Neural progenitor cell (in vitro differentiated cells): ENCODE results near the gene KCNN2. TPM values are rescaled to one million over a fixed set of nuclear protein-coding genes. Genes with fewer than 3 reads are reported as not detected.

Experiments used
- DNase-seq: peaks from one replicate; pipeline ENCODE4 v3.0.0-alpha.2; 2016; ENCODE audit warnings: low spot score
- H2AFZ ChIP-seq: fragments of 200-600 bp; sonication (generic); replicated peaks from 2 replicates; pipeline ENCODE4 v1.6.1; 2016; ENCODE audit warnings: antibody characterized with exemption
- H3F3A ChIP-seq: fragments of 200-600 bp; sonication (generic); 2 replicates; pipeline ENCODE4 v1.6.1; 2016; ENCODE audit warnings: antibody characterized with exemption, low read depth
- H3K27ac ChIP-seq: fragments of 200-600 bp; sonication (generic); 2 replicates; pipeline ENCODE4 v1.5.1; 2016; ENCODE audit warnings: mild to moderate bottlenecking
- H3K27me3 ChIP-seq: fragments of 200-600 bp; sonication (generic); 2 replicates; pipeline ENCODE4 v1.6.1; 2016; ENCODE audit warnings: mild to moderate bottlenecking, moderate library complexity
- H3K36me3 ChIP-seq: fragments of 200-600 bp; sonication (generic); 2 replicates; pipeline ENCODE4 v1.5.1; 2016
- H3K4me1 ChIP-seq: fragments of 200-600 bp; sonication (generic); 2 replicates; pipeline ENCODE4 v1.6.1; 2016; ENCODE audit warnings: mixed run types
- H3K4me2 ChIP-seq: fragments of 200-600 bp; sonication (generic); 2 replicates; pipeline ENCODE4 v1.6.1; 2016
- H3K4me3 ChIP-seq: fragments of 200-600 bp; sonication (generic); 2 replicates; pipeline ENCODE4 v1.5.1; 2016
- H3K79me2 ChIP-seq: fragments of 200-600 bp; sonication (generic); 2 replicates; pipeline ENCODE4 v1.6.1; 2016; ENCODE audit warnings: low read depth
- H3K9ac ChIP-seq: fragments of 200-600 bp; sonication (generic); 2 replicates; pipeline ENCODE4 v1.6.1; 2016
- H3K9me3 ChIP-seq: fragments of 200-600 bp; sonication (generic); 2 replicates; pipeline ENCODE4 v1.5.1; 2016; ENCODE audit warnings: low read depth
- H4K20me1 ChIP-seq: fragments of 200-600 bp; sonication (generic); 2 replicates; pipeline ENCODE4 v1.6.1; 2016; ENCODE audit warnings: low read depth
- H3K27ac Mint-ChIP-seq: 3 replicates; pipeline ENCODE4 v1.8.0; 2021; ENCODE audit warnings: mixed read lengths
- H3K27me3 Mint-ChIP-seq: 2 replicates; pipeline ENCODE4 v1.8.0; 2022; ENCODE audit warnings: low read depth, mild to moderate bottlenecking, inconsistent platforms, moderate library complexity, mixed read lengths; ENCODE audit not compliant: insufficient read depth
- H3K36me3 Mint-ChIP-seq: 3 replicates; pipeline ENCODE4 v1.8.0; 2021; ENCODE audit warnings: mixed read lengths
- H3K4me1 Mint-ChIP-seq: 3 replicates; pipeline ENCODE4 v1.8.0; 2021; ENCODE audit warnings: mixed read lengths
- H3K4me3 Mint-ChIP-seq: 3 replicates; pipeline ENCODE4 v1.8.0; 2021; ENCODE audit warnings: mild to moderate bottlenecking, moderate library complexity, mixed read lengths
- H3K9me3 Mint-ChIP-seq: 3 replicates; pipeline ENCODE4 v1.8.0; 2020; ENCODE audit warnings: mixed read lengths
- EZH2 ChIP-seq: fragments of 200-600 bp; sonication (generic); IDR thresholded peaks from 2 replicates; pipeline ENCODE4 v1.6.1; 2017; ENCODE audit warnings: antibody characterized with exemption, mild to moderate bottlenecking, moderate library complexity
- EZH2phosphoT487 ChIP-seq: fragments of 200-600 bp; sonication (generic); IDR thresholded peaks from 2 replicates; pipeline ENCODE4 v1.6.1; 2017; ENCODE audit warnings: antibody characterized with exemption
- total RNA-seq: library from RNA; depleted of rRNA; stranded (reverse); fragments of >200 nt; gene quantifications from 2 replicates; pipeline ENCODE4 v1.2.3, GENCODE V29; 2015; ENCODE audit warnings: low replicate concordance
- TF ChIP-seq, protein P1 (sequence below): fragments of 200-600 bp; sonication (generic); IDR thresholded peaks from 2 replicates; pipeline ENCODE4 v1.5.1; 2017; ENCODE audit warnings: antibody characterized with exemption, mild to moderate bottlenecking

Gene KCNN2
- total RNA-seq, 1 donor from 2014 or later: 5.2 TPM

DNA sequence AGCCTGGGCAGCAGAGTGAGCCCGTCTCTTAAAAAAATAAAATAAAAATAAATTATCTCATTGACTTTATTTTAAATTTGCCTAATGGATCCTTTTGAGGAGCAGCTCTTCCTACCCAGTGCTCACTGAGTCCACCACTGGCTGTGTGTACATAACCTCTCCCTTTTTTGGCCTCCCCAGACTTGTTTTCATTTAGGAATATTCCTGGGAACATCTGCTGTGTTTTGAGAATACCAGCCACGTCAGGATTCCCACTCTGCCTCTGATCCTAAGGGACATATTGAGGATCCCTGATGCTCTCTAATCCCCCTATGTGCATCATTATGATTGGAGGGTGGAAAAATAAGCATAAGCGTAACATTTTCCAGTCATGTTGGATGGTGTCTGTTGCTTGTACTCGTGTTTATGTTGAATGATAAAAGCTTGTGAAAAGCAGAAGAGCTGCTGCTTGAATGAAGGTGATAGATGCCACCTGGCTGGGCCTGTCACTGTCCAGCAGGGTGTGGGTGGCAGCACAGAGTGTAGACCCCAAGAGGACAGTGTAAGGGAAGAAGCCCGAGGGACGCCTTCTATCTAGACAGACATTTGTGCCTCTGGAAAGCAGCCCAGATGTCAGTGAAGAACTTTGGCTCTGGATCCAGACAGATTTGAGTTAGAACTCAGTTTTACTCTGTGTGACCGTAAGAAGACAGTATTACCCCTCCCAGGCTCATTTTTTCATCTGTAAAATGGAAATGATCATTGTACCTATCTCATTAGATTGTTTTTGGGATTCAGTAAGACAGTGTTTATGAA, 15.4 kb downstream of the KCNN2 start:
- Mint-ChIP-seq H3K4me3 (no peak overlapping the region), H3K9me3 (no peaks in the 10 kb centered on the region), H3K4me1 (peaks cover 4% of the 10 kb centered on the region), H3K36me3 (no peaks in the 10 kb centered on the region), H3K27ac (no peak overlapping the region), H3K27me3 (peaks cover 3% of the 10 kb centered on the region)
- no peak overlapping the region for H3K27ac ChIP-seq
- H4K20me1 ChIP-seq: no peaks in the 10 kb centered on the region
- no peak overlapping the region for H2AFZ ChIP-seq
- no peak overlapping the region for H3K4me3 ChIP-seq
- no peaks in the 10 kb centered on the region for H3K36me3 ChIP-seq
- no peaks in the 10 kb centered on the region for H3K9me3 ChIP-seq
- H3K79me2 ChIP-seq: peaks cover 70% of the 10 kb centered on the region
- no peak for DNase-seq
- TF ChIP-seq EZH2 (no peak), EZH2phosphoT487 (no peak)
- TF ChIP-seq, protein P1, sequence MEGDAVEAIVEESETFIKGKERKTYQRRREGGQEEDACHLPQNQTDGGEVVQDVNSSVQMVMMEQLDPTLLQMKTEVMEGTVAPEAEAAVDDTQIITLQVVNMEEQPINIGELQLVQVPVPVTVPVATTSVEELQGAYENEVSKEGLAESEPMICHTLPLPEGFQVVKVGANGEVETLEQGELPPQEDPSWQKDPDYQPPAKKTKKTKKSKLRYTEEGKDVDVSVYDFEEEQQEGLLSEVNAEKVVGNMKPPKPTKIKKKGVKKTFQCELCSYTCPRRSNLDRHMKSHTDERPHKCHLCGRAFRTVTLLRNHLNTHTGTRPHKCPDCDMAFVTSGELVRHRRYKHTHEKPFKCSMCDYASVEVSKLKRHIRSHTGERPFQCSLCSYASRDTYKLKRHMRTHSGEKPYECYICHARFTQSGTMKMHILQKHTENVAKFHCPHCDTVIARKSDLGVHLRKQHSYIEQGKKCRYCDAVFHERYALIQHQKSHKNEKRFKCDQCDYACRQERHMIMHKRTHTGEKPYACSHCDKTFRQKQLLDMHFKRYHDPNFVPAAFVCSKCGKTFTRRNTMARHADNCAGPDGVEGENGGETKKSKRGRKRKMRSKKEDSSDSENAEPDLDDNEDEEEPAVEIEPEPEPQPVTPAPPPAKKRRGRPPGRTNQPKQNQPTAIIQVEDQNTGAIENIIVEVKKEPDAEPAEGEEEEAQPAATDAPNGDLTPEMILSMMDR: no peak
- no peak overlapping the region for H3K9ac ChIP-seq
- H3F3A ChIP-seq: no peaks in the 10 kb centered on the region
- H3K4me2 ChIP-seq: no peak overlapping the region
- peaks cover 26% of the 10 kb centered on the region for H3K4me1 ChIP-seq
- H3K27me3 ChIP-seq: no peaks in the 10 kb centered on the region

DNA sequence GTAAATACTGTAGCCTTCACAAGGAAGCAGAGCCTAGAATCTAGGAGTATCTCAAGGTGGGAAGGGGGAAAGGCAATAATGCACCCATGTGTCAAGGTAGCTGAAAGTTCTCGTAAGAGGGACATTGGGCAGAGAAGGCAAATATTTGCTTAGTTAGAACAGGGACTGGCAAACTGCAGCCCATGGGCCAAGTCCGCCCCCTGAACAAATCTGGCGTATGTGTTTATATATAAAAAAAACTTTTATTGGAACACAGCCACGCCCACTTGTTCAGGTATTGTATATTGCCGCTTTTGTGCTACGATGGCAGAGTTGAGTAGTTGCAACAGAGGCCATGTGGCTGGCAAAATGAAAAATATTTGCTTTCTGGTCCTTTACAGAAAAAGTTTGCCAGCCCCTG, 16.1 kb downstream of the KCNN2 start:
- Histone ChIP-seq H3F3A (no peaks in the 10 kb centered on the region), H2AFZ (no peak overlapping the region), H3K4me2 (no peak overlapping the region), H3K36me3 (no peaks in the 10 kb centered on the region), H3K9ac (no peak overlapping the region), H3K79me2 (peaks cover 73% of the 10 kb centered on the region), H3K9me3 (no peaks in the 10 kb centered on the region), H4K20me1 (no peaks in the 10 kb centered on the region), H3K4me1 (peaks cover 24% of the 10 kb centered on the region), H3K27ac (no peak overlapping the region), H3K27me3 (no peaks in the 10 kb centered on the region), H3K4me3 (no peak overlapping the region)
- TF ChIP-seq, protein P1: no peak
- TF ChIP-seq EZH2 (no peak), EZH2phosphoT487 (no peak)
- Mint-ChIP-seq H3K36me3 (no peaks in the 10 kb centered on the region), H3K4me3 (no peak overlapping the region), H3K27me3 (peaks cover 3% of the 10 kb centered on the region), H3K27ac (no peak overlapping the region), H3K4me1 (peaks cover 4% of the 10 kb centered on the region), H3K9me3 (no peaks in the 10 kb centered on the region)
- no peak for DNase-seq

DNA sequence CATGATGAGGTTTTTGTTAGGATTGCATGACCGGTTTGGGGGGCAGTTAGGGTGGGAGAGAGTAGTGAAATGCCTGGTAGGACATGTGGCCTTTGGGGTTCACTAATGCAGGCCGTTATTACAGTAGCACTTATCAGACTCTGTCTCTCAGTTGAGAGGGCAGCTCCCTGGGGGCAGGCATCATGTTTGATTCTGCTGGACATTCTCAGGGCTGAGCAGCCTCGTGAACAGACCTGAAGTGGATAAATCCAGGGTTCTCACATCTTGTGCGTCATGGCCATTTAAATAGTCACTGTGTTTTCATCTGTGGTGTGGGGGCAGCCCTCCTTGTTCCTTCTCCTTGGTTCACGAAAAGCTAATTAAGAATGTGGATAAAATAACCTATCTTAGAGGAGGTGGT, 18.9 kb downstream of the KCNN2 start:
- Histone ChIP-seq H3K9me3 (no peaks in the 10 kb centered on the region), H4K20me1 (no peaks in the 10 kb centered on the region), H3K4me1 (peaks cover 10% of the 10 kb centered on the region), H3K4me3 (no peak overlapping the region), H3K9ac (no peak overlapping the region), H3K27ac (no peak overlapping the region), H3F3A (no peaks in the 10 kb centered on the region), H3K36me3 (no peaks in the 10 kb centered on the region), H3K79me2 (peaks cover 63% of the 10 kb centered on the region), H2AFZ (no peak overlapping the region), H3K4me2 (no peak overlapping the region), H3K27me3 (no peaks in the 10 kb centered on the region)
- Mint-ChIP-seq H3K9me3 (no peaks in the 10 kb centered on the region), H3K36me3 (no peaks in the 10 kb centered on the region), H3K4me3 (no peak overlapping the region), H3K27me3 (peaks cover 3% of the 10 kb centered on the region), H3K27ac (no peak overlapping the region), H3K4me1 (peaks cover 4% of the 10 kb centered on the region)
- TF ChIP-seq EZH2phosphoT487 (no peak), EZH2 (no peak)
- TF ChIP-seq, protein P1: no peak
- DNase-seq: no peak
